Mucosa of stomach (tissue), 1 donor: Measurements from ENCODE around the gene KCNQ1OT1.
A peak's percentile ranks its signal among the peaks of the same experiment; 100 is the strongest.

Experiments used
- H3K27me3 ChIP-seq: one replicate; pipeline ENCODE4 v1.7.0; 2013; ENCODE audit warnings: mild to moderate bottlenecking, low read length; ENCODE audit not compliant: control insufficient read depth, insufficient read depth
- H3K36me3 ChIP-seq: one replicate; pipeline ENCODE4 v1.7.0; 2013; ENCODE audit warnings: low read length; ENCODE audit not compliant: control insufficient read depth, insufficient read depth
- H3K4me1 ChIP-seq: one replicate; pipeline ENCODE4 v1.7.0; 2013; ENCODE audit warnings: mild to moderate bottlenecking, low read length; ENCODE audit not compliant: control insufficient read depth, insufficient read depth
- H3K4me3 ChIP-seq: one replicate; pipeline ENCODE4 v1.7.0; 2013; ENCODE audit warnings: low read length
- H3K9ac ChIP-seq: one replicate; pipeline ENCODE4 v1.7.0; 2013; ENCODE audit warnings: mild to moderate bottlenecking, low read length, moderate library complexity
- H3K9me3 ChIP-seq: one replicate; pipeline ENCODE4 v1.7.0; 2013; ENCODE audit warnings: mild to moderate bottlenecking, low read length, moderate library complexity; ENCODE audit not compliant: control insufficient read depth
- donor health status: Pancreatic carcinoma.

The KCNQ1OT1 gene

GRCh38 chr11:2702771-2703362, 3.1 kb upstream of the KCNQ1OT1 start:
- peaks cover 3% of the 10 kb centered on the region for H3K4me1 ChIP-seq
- H3K36me3 ChIP-seq, result no peaks in the 10 kb centered on the region
- no peak overlapping the region for H3K9ac ChIP-seq
- no peaks in the 10 kb centered on the region for H3K27me3 ChIP-seq
- no peak overlapping the region for H3K4me3 ChIP-seq
- no peaks in the 10 kb centered on the region for H3K9me3 ChIP-seq

GRCh38 chr11:2701898-2702434, 2.2 kb upstream of the KCNQ1OT1 start:
- Histone ChIP-seq H3K27me3 (no peaks in the 10 kb centered on the region), H3K9me3 (no peaks in the 10 kb centered on the region), H3K9ac (no peak overlapping the region), H3K4me1 (peaks cover 3% of the 10 kb centered on the region), H3K36me3 (no peaks in the 10 kb centered on the region), H3K4me3 (no peak overlapping the region)

DNA sequence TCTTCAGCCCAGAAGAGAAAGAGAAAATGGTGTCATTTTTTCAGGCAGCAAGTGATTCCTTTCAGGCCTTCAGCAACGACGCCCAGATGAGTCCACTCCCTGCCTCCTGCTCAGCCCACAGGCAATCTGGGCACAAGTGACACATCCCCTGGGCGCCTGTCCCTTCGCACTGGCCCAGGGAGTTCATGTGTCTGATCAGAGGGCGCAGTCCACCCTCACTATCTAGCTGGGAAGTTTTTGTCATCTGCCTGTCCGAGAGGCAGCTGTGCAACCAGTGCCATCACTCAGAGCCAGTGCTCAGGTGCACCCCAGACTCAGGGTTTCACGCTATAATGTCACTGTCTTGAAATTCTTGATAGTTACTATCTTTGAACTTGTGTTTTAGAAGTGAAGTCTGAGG, 1.4 kb upstream of the KCNQ1OT1 start:
- H3K9me3 ChIP-seq, result no peaks in the 10 kb centered on the region
- no peak overlapping the region for H3K4me3 ChIP-seq
- H3K4me1 ChIP-seq, result peaks cover 3% of the 10 kb centered on the region
- no peaks in the 10 kb centered on the region for H3K36me3 ChIP-seq
- H3K9ac ChIP-seq, result no peak overlapping the region
- no peaks in the 10 kb centered on the region for H3K27me3 ChIP-seq

DNA sequence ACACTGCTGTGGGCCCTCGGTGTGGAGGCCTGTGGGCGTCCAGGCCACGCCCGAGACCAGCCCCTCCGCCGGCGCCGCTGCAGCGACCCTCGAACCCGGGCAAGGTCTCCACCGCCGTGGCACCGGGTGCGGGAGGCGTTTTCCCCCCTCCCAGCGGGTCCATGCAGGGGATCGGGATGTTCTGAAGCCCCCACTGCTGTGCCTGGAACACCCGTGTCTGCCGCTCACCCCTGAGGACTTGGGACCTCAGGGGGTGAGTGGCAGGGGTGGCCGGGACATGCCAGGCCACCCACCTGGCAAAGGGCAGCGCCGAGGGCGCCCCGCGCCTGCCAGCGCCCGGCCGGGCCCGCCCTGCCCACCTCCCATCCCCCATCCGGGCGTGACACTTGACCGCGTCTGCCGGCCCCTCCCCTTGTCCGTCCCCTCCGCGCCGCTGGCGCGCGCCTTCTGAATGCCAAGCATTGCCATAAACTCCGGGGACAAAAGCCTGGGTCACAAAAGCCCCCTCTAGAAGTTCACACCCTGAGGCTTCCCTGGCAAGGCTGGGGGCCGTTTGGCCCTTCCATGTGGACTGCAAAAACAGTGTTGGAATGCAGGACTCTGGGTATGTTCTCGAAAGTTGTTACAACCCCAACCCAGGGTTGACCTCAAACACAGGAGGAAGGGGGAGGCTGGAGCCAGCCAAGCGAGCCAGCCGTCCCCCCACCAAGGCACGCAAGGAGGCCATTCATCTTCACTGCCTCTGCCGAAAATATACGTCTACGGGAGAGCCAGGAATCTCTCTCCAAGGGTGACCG, 819 bp upstream of the KCNQ1OT1 start:
- H3K9ac ChIP-seq, result peak overlapping the region; percentile 82
- no peaks in the 10 kb centered on the region for H3K27me3 ChIP-seq
- no peaks in the 10 kb centered on the region for H3K9me3 ChIP-seq
- no peaks in the 10 kb centered on the region for H3K36me3 ChIP-seq
- H3K4me3 ChIP-seq, result no peak overlapping the region
- H3K4me1 ChIP-seq, result peaks cover 6% of the 10 kb centered on the region

- H3K4me1 ChIP-seq, result peaks cover 16% of the 10 kb centered on the region
- peaks cover 3% of the 10 kb centered on the region for H3K36me3 ChIP-seq
- H3K9me3 ChIP-seq, result no peaks in the 10 kb centered on the region
- H3K9ac ChIP-seq, result peak overlapping the region; percentile 68
- no peaks in the 10 kb centered on the region for H3K27me3 ChIP-seq
- peak overlapping the region; percentile 34 for H3K4me3 ChIP-seq
Observed at GRCh38 chr11:2699185-2699530, 636 bp downstream of the KCNQ1OT1 start.

GRCh38 chr11:2698386-2699184, 1.2 kb downstream of the KCNQ1OT1 start:
- H3K9me3 ChIP-seq, result no peaks in the 10 kb centered on the region
- H3K4me3 ChIP-seq, result peak overlapping the region; percentile 34
- no peaks in the 10 kb centered on the region for H3K27me3 ChIP-seq
- peaks cover 3% of the 10 kb centered on the region for H3K36me3 ChIP-seq
- H3K4me1 ChIP-seq, result peaks cover 12% of the 10 kb centered on the region
- H3K9ac ChIP-seq, result peak overlapping the region; percentile 68

DNA sequence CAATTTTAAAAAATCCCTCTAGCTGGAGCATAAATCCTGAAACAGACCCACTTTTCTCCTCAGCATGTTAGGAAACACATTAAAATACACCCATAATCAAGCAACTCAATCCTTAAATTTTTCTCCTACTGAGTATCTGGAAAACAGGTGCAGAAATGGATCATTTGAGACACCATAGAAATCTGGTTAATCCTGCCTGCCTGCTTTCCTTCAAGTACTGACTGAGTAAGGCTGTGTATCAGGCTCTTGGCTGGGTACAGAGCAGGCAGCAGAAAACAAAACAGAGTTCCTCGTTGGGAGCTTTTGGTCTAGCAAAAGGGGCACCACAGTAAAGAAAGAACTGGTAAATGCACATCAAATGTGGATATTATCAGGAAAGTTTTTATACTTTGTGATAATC, 1.9 kb downstream of the KCNQ1OT1 start:
- H3K9me3 ChIP-seq, result no peaks in the 10 kb centered on the region
- H3K36me3 ChIP-seq, result peaks cover 3% of the 10 kb centered on the region
- peak overlapping the region; percentile 34 for H3K4me3 ChIP-seq
- no peaks in the 10 kb centered on the region for H3K27me3 ChIP-seq
- peak overlapping the region; percentile 68 for H3K9ac ChIP-seq
- peaks cover 12% of the 10 kb centered on the region for H3K4me1 ChIP-seq

- Histone ChIP-seq H3K4me1 (peaks cover 24% of the 10 kb centered on the region), H3K9me3 (no peaks in the 10 kb centered on the region), H3K4me3 (no peak overlapping the region), H3K9ac (no peak overlapping the region), H3K27me3 (no peaks in the 10 kb centered on the region), H3K36me3 (peaks cover 3% of the 10 kb centered on the region)
Observed at GRCh38 chr11:2696455-2696854, 3.3 kb downstream of the KCNQ1OT1 start.

DNA sequence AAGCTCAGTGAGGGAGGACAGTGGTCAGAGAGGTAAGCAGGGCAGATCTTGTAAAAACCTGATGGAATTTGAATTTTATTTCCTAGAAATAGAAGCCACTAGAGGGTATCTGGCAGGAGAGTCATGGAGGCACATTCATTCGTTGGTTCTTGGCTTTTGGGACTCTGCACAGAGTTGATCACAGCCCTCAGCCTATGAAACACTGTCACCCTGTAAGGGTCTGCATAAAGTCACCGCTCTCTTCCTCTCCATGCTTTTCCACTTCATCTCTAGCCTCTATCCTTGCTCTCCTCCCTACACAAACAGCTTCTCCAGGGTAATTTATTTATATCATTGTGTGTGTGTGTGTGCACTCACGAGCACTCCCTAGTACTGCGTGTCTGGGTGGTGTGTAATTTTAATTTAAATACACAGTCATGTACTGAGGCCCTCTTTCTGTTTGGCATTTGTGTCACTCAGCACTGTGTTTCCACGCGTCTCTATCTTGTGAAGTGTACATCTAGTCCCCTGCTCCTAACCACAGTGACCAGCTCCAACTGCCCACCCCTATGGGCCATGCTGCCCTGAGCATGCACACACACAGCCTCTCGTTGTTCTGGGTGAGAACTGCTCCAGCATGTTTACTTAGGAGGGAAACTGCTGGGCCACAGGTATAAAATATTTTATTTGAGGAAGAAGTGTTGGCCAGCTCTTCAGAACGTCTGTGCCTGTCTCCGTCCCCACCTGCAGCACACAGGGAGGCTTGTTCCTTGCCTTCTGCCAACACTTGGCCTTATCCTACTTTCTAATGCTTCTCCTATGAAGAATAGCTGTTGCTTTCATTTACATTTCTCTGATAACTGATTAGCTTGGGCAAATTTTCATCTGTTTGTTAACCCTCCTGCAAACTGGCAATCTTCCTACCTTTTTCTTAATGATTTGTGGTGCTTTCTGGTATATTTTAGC, 4.5 kb downstream of the KCNQ1OT1 start:
- Histone ChIP-seq H3K4me3 (no peak overlapping the region), H3K9me3 (no peaks in the 10 kb centered on the region), H3K36me3 (peaks cover 3% of the 10 kb centered on the region), H3K9ac (no peak overlapping the region), H3K4me1 (peaks cover 36% of the 10 kb centered on the region), H3K27me3 (no peaks in the 10 kb centered on the region)

DNA sequence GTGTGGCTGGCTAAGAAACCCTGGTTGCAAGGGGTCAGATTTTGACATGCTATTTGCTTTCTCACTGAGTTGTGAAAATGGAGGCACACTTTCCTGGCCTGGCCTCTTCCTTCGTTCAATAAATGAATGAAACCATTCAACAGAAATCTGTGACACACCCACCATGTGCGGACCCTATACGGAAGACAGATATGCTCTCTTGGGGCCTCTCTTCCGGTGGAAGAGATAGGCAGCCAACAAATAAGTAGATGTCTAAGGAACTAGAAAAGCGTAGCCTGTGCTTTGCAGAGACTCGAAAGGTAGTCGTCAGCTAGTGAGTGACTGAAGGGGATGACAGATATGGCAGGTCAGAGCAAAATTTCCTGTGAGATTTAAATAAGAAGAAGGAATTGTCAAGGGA, 5.3 kb downstream of the KCNQ1OT1 start:
- Histone ChIP-seq H3K9ac (no peak overlapping the region), H3K36me3 (peaks cover 3% of the 10 kb centered on the region), H3K4me1 (peaks cover 41% of the 10 kb centered on the region), H3K9me3 (no peaks in the 10 kb centered on the region), H3K4me3 (no peak overlapping the region), H3K27me3 (no peaks in the 10 kb centered on the region)
